AG08396 (cell line): Measurements from ENCODE around the gene SLC39A13.

Experiments
- DNase-seq: peaks from one replicate; pipeline ENCODE4 v3.0.0; 2012; ENCODE audit warnings: low spot score, mixed read lengths

SLC39A13 gene

DNA sequence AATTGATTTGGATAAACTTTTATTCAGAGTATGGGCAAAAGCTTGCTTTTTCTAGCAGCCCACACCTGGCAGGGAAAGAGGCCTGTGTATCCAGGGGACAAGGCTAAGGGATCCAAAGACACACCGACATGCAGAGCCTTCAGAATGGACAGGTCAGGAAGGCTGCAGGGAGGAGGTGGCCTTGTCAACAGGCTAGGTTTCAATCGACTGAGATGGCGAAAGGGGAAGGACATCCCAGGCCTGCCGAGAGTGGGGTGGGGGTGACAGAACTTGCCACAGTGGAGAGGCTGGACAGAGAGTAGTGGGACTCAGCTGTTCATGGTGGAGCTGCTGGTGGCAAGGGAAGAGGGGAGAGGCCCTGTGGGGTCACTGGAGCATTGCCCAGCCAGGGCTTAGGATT is 5.3 kb upstream of the SLC39A13 start:
- no peak for DNase-seq

GRCh38 chr11:47403571-47403970 is 4.8 kb upstream of the SLC39A13 start:
- DNase-seq: no peak

GRCh38 chr11:47406896-47407745 is 1.3 kb upstream of the SLC39A13 start:
- no peak for DNase-seq

DNA sequence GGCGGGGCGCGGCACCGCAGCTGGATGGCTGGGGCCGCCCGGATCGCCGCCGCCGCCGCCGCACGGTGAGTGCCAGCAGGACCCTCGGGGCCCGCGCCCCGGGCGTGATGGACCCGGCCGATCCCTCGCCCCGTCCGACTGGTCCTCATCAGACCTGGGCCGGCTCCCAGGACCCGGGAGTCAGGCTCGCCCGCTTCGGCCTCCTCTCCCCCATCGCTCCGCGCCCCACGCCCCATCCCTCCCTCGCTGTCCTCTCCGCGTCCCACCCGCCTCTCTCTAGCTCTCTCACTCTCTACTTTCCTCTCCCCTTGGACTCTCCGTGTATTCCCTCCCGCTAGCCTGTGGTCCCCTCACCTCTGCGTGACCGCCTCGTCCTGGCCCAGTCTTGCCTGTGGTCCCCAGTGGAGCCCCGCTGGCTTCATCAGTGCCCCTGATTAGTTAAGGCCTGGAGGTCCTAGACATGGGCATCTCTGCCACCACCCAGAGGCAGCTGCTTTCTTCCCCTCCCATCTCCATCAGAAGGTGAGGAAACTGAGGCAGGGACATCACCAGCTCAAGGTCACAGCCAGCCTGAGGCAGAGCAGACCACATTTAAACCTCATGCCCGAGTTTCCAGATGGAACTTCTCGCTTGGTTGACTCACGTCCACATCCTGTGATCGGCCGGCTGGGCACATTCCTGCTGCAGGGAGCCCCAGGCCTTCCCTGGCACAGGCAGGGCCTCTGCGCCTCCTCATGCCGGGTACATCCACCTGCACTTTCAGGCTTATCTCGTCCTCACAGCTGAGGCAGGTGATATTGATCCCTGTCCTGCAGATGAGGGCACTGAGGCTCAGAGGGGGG is 429 bp downstream of the SLC39A13 start:
- DNase-seq: peak; percentile 91

GRCh38 chr11:47409440-47410369 is 1.3 kb downstream of the SLC39A13 start:
- no peak for DNase-seq

- DNase-seq: no peak
Observed at GRCh38 chr11:47410370-47411264, 2.2 kb downstream of the SLC39A13 start.

GRCh38 chr11:47411884-47412746 is 3.7 kb downstream of the SLC39A13 start:
- peak; percentile 68 for DNase-seq

- no peak for DNase-seq
Observed at GRCh38 chr11:47413351-47413750, 5.0 kb downstream of the SLC39A13 start.

DNA sequence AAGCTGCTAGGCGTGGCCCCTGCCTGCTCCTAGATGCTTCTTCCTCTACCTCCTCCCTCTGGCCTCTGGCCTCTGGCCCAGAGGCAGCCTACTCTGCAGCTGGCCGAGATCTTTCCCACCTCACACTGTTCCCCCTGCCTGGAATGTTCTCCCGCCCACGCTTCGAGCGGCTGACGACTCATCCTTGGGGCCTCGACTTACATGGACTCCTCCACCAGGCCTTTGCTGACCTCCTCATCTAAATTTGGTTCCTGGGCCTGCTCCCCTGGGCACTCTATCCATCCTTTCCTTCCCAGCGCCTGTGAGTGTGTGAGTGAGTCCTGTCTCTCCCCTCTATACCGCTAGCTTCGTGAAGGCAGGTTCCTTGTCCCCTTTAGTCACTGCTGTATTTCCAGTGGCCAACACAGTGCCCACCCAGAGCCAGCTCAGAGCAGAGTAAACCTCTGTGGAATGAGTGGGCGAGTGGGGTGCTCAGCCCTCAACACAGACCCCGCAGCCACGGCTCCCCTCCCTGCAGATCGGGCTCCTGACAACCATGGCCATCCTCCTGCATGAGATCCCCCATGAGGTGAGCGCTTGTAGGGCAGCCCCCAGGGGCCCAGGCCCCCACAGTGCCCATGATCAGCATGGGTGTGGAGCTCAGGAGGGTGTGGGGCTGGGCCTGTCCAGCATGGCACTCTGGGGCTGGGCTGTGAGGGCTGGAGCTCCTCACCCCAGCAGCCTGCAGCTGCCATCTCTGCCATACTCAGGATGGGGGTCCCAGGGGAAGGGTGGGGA is 5.7 kb downstream of the SLC39A13 start:
- DNase-seq: peak; percentile 70

DNA sequence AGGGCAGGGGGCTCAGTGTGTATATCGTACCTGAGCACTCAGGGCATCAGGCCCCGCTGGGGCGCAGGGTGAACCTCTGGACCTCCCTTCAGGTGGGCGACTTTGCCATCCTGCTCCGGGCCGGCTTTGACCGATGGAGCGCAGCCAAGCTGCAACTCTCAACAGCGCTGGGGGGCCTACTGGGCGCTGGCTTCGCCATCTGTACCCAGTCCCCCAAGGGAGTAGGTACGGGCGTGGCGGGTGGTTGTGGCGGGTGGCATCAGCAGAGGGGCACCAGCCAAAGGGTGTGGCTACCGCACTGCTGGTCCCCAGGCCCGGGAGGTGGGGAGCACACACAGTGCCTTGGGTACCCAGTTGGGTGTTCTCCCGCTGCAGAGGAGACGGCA is 6.3 kb downstream of the SLC39A13 start:
- DNase-seq: no peak

GRCh38 chr11:47415091-47415854 is 6.9 kb downstream of the SLC39A13 start:
- no peak for DNase-seq

DNA sequence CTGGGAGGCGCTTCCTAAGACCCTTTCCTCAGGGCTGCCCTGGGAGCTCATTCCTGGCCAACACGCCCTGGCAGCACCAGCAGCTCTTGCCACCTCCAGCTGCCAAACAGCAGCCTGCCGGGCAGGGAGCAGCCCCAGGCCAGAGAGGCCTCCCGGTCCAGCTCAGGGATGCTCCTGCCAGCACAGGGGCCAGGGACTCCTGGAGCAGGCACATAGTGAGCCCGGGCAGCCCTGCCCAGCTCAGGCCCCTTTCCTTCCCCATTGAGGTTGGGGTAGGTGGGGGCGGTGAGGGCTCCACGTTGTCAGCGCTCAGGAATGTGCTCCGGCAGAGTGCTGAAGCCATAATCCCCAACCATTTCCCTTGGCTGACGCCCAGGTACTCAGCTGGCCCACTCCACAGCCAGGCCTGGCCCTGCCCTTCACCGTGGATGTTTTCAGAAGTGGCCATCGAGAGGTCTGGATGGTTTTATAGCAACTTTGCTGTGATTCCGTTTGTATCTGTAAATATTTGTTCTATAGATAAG is 7.6 kb downstream of the SLC39A13 start:
- DNase-seq: peak; percentile 92

DNA sequence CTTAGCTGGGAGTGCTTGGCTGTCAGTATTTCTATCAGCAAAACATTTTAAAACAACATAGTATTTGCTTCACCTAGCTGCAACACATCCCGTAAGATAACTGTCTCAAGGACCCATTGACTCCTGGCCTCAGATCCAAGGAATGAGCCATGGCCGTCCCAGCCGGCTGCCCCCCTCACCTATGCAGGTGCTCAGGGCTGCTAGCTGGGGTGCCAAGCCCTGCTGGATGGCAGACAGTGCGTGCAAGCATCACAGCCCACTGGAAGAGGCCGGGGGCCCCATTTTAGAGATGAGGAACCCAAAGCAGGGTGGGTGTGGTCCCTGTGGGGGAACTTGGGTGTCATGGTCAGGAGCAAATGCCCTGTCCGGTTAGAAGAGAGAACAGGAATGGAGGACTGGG is 9.3 kb downstream of the SLC39A13 start:
- DNase-seq: no peak

- no peak for DNase-seq
Observed at GRCh38 chr11:47418454-47419259, 10.3 kb downstream of the SLC39A13 start.

DNA sequence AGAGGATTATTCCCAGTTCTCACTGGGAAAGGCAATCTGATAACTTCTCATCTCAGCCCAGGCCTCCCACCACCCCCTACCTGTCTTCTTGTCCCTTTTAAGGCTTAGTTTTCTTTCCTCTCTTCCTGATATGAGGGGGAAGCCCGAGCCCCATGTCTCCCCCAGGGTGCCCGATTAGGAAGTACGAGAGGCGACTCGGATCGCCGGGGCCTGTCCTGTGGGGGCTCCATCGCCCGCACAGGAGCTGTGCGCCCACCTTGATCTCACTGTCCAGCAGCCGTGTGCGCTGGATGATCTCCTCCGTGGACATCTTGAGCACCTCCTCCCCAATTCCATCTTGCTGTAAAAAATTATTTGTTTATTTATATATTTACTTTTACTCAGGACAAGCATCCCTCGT is 17.2 kb downstream of the SLC39A13 start:
- no peak for DNase-seq

DNA sequence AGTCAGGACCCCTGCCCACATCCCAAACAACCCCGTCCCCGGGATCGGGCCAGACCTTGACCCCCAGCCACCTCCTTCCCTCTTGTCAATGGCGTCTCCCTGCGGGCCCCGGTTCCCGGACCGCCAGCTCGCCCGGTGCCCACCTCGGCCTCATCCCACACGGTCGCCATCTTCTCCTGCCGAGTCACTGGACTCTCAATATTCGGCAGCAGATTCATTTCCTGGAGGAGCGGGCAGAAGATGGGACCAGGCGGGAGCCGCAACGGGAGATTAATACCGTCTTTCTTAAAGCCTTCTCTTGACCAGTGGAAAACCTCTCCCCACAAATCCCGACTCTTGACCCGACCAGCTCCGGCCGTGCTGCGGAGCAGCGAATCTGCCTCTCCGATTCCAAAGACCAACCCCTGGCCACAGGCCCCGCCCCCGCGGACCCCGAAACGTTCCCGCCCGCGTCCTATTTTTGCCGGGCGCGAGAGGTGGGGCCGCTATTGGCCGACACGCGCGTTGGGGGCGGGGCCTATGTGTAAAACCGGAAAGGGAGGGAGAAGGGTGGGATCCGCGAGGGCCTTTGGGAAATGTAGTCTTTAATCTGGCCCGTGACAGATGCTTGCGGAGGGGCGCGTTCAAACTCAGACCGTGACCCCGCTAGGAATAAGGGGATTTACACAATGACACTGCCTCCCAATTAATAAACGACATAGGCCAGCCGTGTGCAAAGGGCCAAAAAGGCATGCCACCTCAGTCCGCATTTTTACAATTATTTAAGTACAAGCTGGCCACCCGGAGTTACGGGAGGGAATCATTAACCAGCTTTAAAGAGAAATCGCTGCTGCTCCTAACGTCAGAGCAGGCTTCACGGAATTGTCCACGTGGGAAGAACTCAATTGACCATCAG is 17.9 kb downstream of the SLC39A13 start, which contains the start of gene PSMC3:
Gene PSMC3, minus strand, starts transcription at position 378 of the 895 bp plus-strand sequence. Its CDS starts 160 bp downstream, at position 218.
- peak; percentile 94 for DNase-seq
